ENCODE data around the gene MAG. TPM values are rescaled to one million over a fixed set of nuclear protein-coding genes. Genes with fewer than 3 reads are reported as not detected.

Gene MAG
- total RNA-seq, 4 donors from 2014 or later = 0.65 to 2.4 (median 1.2) TPM; not detected in 1

GRCh38 chr19:35363001-35363590, 71.1 kb downstream of the MAG start:
- Histone ChIP-seq H3K4me3 (no peak overlapping the region), H3K4me1 (no peaks in the 10 kb centered on the region), H3K9me3 (no peaks in the 10 kb centered on the region), H3K36me3 (no peaks in the 10 kb centered on the region), H3K27ac (replicated peaks in 1 of 4) (no peak overlapping the region), H3K27me3 (peaks cover 0 to 13% (median 0%) of the 10 kb centered on the region in 4 donors)
- WGBS = 65% methylated on average over 7 of the region's 11 CpGs
- peak; percentile 19 for DNase-seq (ENCODE audit: extremely low spot score)
- TF ChIP-seq CTCF (IDR thresholded peaks at IDR 0.05) (no peak), POLR2AphosphoS5 (IDR thresholded peaks at IDR 0.05) (no peak), POLR2A (IDR thresholded peaks at IDR 0.05; ENCODE audit: low read depth) (no peak), EP300 (IDR thresholded peaks at IDR 0.05) (no peak)
- intact Hi-C loops (cut with DNase I) = no loop called here

Other genes starting within 250 kb of the MAG start
- gene FXYD3, start 176.3 kb upstream of the MAG start, total RNA-seq = 1 to 10 TPM in 3 of 4 donors, under 1 TPM in 1; 0.83 to 3.8 (median 3.1) TPM
- gene LGI4, start 157.1 kb upstream of the MAG start, total RNA-seq = 10 to 100 TPM; 32.0 to 58.6 (median 49.2) TPM
- 10 to 100 TPM; 44.4 to 92.6 (median 70.7) TPM for gene FXYD1, start 153.3 kb upstream of the MAG start, total RNA-seq
- under 1 TPM in 1 of 4 donors, not detected in 3; 0.71 TPM for gene FXYD7, start 148.9 kb upstream of the MAG start, total RNA-seq
- 10 to 100 TPM; 26.6 to 49.3 (median 43.0) TPM for gene FXYD5, start 137.4 kb upstream of the MAG start, total RNA-seq
- gene FAM187B, start 63.4 kb upstream of the MAG start, total RNA-seq = not detected
- gene LSR, start 43.2 kb upstream of the MAG start, total RNA-seq = 10 to 100 TPM in 2 of 4 donors, 1 to 10 TPM in 2; 5.1 to 19.2 (median 10.8) TPM
- 100 to 1,000 TPM; 111 to 122 (median 116) TPM for gene USF2, start 23.2 kb upstream of the MAG start, total RNA-seq
- gene HAMP, start 9.6 kb upstream of the MAG start, total RNA-seq = not detected
- 10 to 100 TPM in 1 of 4 donors, 1 to 10 TPM in 3; 2.3 to 12.5 (median 3.7) TPM for gene CD22, start 37.0 kb downstream of the MAG start, total RNA-seq
- not detected for gene FFAR1, start 55.7 kb downstream of the MAG start, total RNA-seq
- 1 to 10 TPM in 1 of 4 donors, under 1 TPM in 1, not detected in 2; 0.17 to 2.3 TPM for gene FFAR3, start 66.3 kb downstream of the MAG start, total RNA-seq
- gene GPR42, start 78.9 kb downstream of the MAG start, total RNA-seq = under 1 TPM in 1 of 4 donors, not detected in 3; 0.17 TPM
- 1 to 10 TPM in 1 of 4 donors, not detected in 3; 1.7 TPM for gene FFAR2, start 156.1 kb downstream of the MAG start, total RNA-seq
- not detected for gene KRTDAP, start 198.3 kb downstream of the MAG start, total RNA-seq
- 1 to 10 TPM; 1.7 to 5.5 (median 3.8) TPM for gene DMKN, start 221.5 kb downstream of the MAG start, total RNA-seq
- gene SBSN, start 236.2 kb downstream of the MAG start, total RNA-seq = not detected
- not detected for gene GAPDHS, start 241.3 kb downstream of the MAG start, total RNA-seq

Measured in esophagus muscularis mucosa (tissue), 4 donors.